Smooth muscle cell (in vitro differentiated cells): ENCODE data around the gene CLEC2B. TPM values are rescaled to one million over a fixed set of nuclear protein-coding genes. Genes with fewer than 3 reads are reported as not detected.

Source experiments
- DNase-seq: peaks from one replicate; lab custom pipeline; 2025; ENCODE audit not compliant: unreplicated experiment; lab: John Stamatoyannopoulos, UW
- H2AFZ ChIP-seq: fragments of 200-600 bp; sonication (generic); 2 replicates; pipeline ENCODE4 v1.6.0; 2016; ENCODE audit warnings: antibody characterized with exemption, low read depth, mild to moderate bottlenecking
- H3F3A ChIP-seq: fragments of 200-600 bp; sonication (generic); 2 replicates; pipeline ENCODE4 v1.6.0; 2017; ENCODE audit warnings: antibody characterized with exemption, low read depth
- H3K27ac ChIP-seq: fragments of 200-600 bp; sonication (generic); 2 replicates; pipeline ENCODE4 v1.5.1; 2016; ENCODE audit warnings: low read depth, mild to moderate bottlenecking
- H3K27me3 ChIP-seq: fragments of 200-600 bp; sonication (generic); 2 replicates; pipeline ENCODE4 v1.6.1; 2016; ENCODE audit warnings: low read depth, mild to moderate bottlenecking
- H3K36me3 ChIP-seq: fragments of 200-600 bp; sonication (generic); 2 replicates; pipeline ENCODE4 v1.5.1; 2016; ENCODE audit warnings: low read depth
- H3K4me1 ChIP-seq: fragments of 200-600 bp; sonication (generic); 2 replicates; pipeline ENCODE4 v1.5.1; 2016; ENCODE audit warnings: low read depth
- H3K4me2 ChIP-seq: fragments of 200-600 bp; sonication (generic); 2 replicates; pipeline ENCODE4 v1.6.0; 2016; ENCODE audit warnings: mild to moderate bottlenecking
- H3K4me3 ChIP-seq: fragments of 200-600 bp; sonication (generic); 2 replicates; pipeline ENCODE4 v1.5.1; 2016; ENCODE audit warnings: mild to moderate bottlenecking
- H3K79me2 ChIP-seq: fragments of 200-600 bp; sonication (generic); 2 replicates; pipeline ENCODE4 v1.6.0; 2016; ENCODE audit warnings: low read depth, mild to moderate bottlenecking
- H3K9ac ChIP-seq: fragments of 200-600 bp; sonication (generic); 2 replicates; pipeline ENCODE4 v1.6.0; 2016; ENCODE audit warnings: low read depth
- H3K9me3 ChIP-seq: fragments of 200-600 bp; sonication (generic); replicated peaks from 2 replicates; pipeline ENCODE4 v1.5.1; 2016; ENCODE audit warnings: low read depth
- H4K20me1 ChIP-seq: fragments of 200-600 bp; sonication (generic); 2 replicates; pipeline ENCODE4 v1.6.0; 2016; ENCODE audit warnings: low read depth
- CTCF ChIP-seq: fragments of 200-600 bp; sonication (generic); IDR thresholded peaks from 2 replicates; pipeline ENCODE4 v1.5.1; 2017; ENCODE audit warnings: borderline replicate concordance, mild to moderate bottlenecking, antibody characterized with exemption; ENCODE audit not compliant: insufficient read depth, poor library complexity, severe bottlenecking
- WGBS: methylation state at CpG from one replicate; pipeline ENCODE4 v1.1.7; 2016; ENCODE audit warnings: low lambda C conversion rate; 5-methylcytosine and 5-hydroxymethylcytosine counted together
- polyA plus RNA-seq: library from polyadenylated mRNA; unstranded; fragments of >200 nt; fragmentation: Nextera tagmentation; extraction: Ambion mirVana; gene quantifications from 2 replicates; pipeline ENCODE4 v1.2.1, GENCODE V29; 2016
- total RNA-seq: library from RNA; depleted of rRNA; stranded (reverse); fragments of >200 nt; gene quantifications from 2 replicates; pipeline ENCODE4 v1.2.3, GENCODE V29; 2014

Gene CLEC2B
- total and polyA plus RNA-seq, 2 experiments from 2014 or later = 12.0 to 13.6 TPM

- no peak for DNase-seq
- Histone ChIP-seq H4K20me1 (no peaks in the 10 kb centered on the region), H3K9ac (no peak within 1 kb of the TSS), H3K79me2 (no peaks in the 10 kb centered on the region), H3K27me3 (no peaks in the 10 kb centered on the region), H3K27ac (no peak within 1 kb of the TSS), H2AFZ (no peak within 1 kb of the TSS), H3F3A (no peaks in the 10 kb centered on the region), H3K4me3 (no peak within 1 kb of the TSS), H3K9me3 (no peaks in the 10 kb centered on the region), H3K4me2 (no peak within 1 kb of the TSS), H3K4me1 (no peaks in the 10 kb centered on the region), H3K36me3 (no peaks in the 10 kb centered on the region)
- no peak for TF ChIP-seq CTCF
- 95% methylated on average over 3 of the region's 3 CpGs for WGBS
Observed at GRCh38 chr12:9827209-9827888, 41.8 kb downstream of the CLEC2B start, which contains the start of gene KLRF1. KLRF1 (plus strand) TSS chr12:9827481; CDS start chr12:9827545, 64 bp downstream.

GRCh38 chr12:9820281-9820930, 48.7 kb downstream of the CLEC2B start:
- TF ChIP-seq CTCF = no peak
- H3K27ac ChIP-seq = no peak overlapping the region
- H3K9me3 ChIP-seq = no peaks in the 10 kb centered on the region
- no peak overlapping the region for H3K9ac ChIP-seq
- H2AFZ ChIP-seq = no peak overlapping the region
- H3K4me1 ChIP-seq = no peaks in the 10 kb centered on the region
- no peak overlapping the region for H3K4me3 ChIP-seq
- DNase-seq = no peak
- WGBS = 95% methylated on average over 9 of the region's 9 CpGs
- H3K79me2 ChIP-seq = no peaks in the 10 kb centered on the region
- H3K36me3 ChIP-seq = no peaks in the 10 kb centered on the region
- H3K4me2 ChIP-seq = no peak overlapping the region
- H4K20me1 ChIP-seq = no peaks in the 10 kb centered on the region
- no peaks in the 10 kb centered on the region for H3K27me3 ChIP-seq
- H3F3A ChIP-seq = no peaks in the 10 kb centered on the region

- Histone ChIP-seq H3K4me3 (peak overlapping the region; percentile 36), H3K9me3 (no peaks in the 10 kb centered on the region), H3K9ac (no peak overlapping the region), H3F3A (no peaks in the 10 kb centered on the region), H3K27ac (no peak overlapping the region), H2AFZ (peak overlapping the region; percentile 87), H3K4me2 (peak overlapping the region; percentile 78), H3K36me3 (no peaks in the 10 kb centered on the region), H4K20me1 (no peaks in the 10 kb centered on the region), H3K27me3 (no peaks in the 10 kb centered on the region), H3K4me1 (no peaks in the 10 kb centered on the region), H3K79me2 (no peaks in the 10 kb centered on the region)
- DNase-seq = peak; percentile 61
- WGBS = 51% methylated on average over 31 of the region's 32 CpGs
- peak; percentile 83 for TF ChIP-seq CTCF
Observed at GRCh38 chr12:9813821-9814798, 55.0 kb downstream of the CLEC2B start.
